ENCODE data around the gene NRDC. TPM values are rescaled to one million over a fixed set of nuclear protein-coding genes. Genes with fewer than 3 reads are reported as not detected.

The NRDC gene
- total and polyA plus RNA-seq, 3 donors from 2014 or later: 108 to 264 (median 185) TPM

GRCh38 chr1:51784997-51785421 lies 93.5 kb downstream of the NRDC start:
- intact Hi-C loops (cut with DNase I; ENCODE audit: low total_unique reads): no loop called here
- no peaks in the 10 kb centered on the region for H3K4me1 ChIP-seq
- no peaks in the 10 kb centered on the region for H3K9me3 ChIP-seq
- H3K36me3 ChIP-seq (ENCODE audit: low read depth, missing control alignments): no peaks in the 10 kb centered on the region
- WGBS, 2 donors: 42 to 70% methylated on average over 4 of the region's 4 CpGs
- TF ChIP-seq CTCF (IDR thresholded peaks at IDR 0.05) (no peak), POLR2A (IDR thresholded peaks at IDR 0.05) (no peak)
- no peak overlapping the region for H3K27ac ChIP-seq
- no peaks in the 10 kb centered on the region for H3K27me3 ChIP-seq
- H3K4me3 ChIP-seq: no peak overlapping the region
- DNase-seq: no peak

- TF ChIP-seq CTCF (IDR thresholded peaks at IDR 0.05) (no peak), POLR2A (IDR thresholded peaks at IDR 0.05) (no peak)
- Histone ChIP-seq H3K4me1 (no peaks in the 10 kb centered on the region), H3K27me3 (no peaks in the 10 kb centered on the region), H3K4me3 (no peak overlapping the region), H3K36me3 (ENCODE audit: low read depth, missing control alignments) (no peaks in the 10 kb centered on the region), H3K9me3 (no peaks in the 10 kb centered on the region), H3K27ac (no peak overlapping the region)
- 96% methylated on average over 3 of the region's 3 CpGs for WGBS, 2 donors
- intact Hi-C loops (cut with DNase I; ENCODE audit: low total_unique reads): no loop called here
- DNase-seq: no peak
Observed at GRCh38 chr1:51780927-51781326, 97.6 kb downstream of the NRDC start.

GRCh38 chr1:51776408-51776807 lies 102.1 kb downstream of the NRDC start:
- no peak for DNase-seq
- Histone ChIP-seq H3K4me3 (no peak overlapping the region), H3K4me1 (no peaks in the 10 kb centered on the region), H3K36me3 (ENCODE audit: low read depth, missing control alignments) (no peaks in the 10 kb centered on the region), H3K9me3 (no peaks in the 10 kb centered on the region), H3K27ac (no peak overlapping the region), H3K27me3 (no peaks in the 10 kb centered on the region)
- intact Hi-C loops (cut with DNase I; ENCODE audit: low total_unique reads): no loop called here
- no peak for TF ChIP-seq POLR2A (IDR thresholded peaks at IDR 0.05)
- no peak for TF ChIP-seq CTCF (IDR thresholded peaks at IDR 0.05)

- Histone ChIP-seq H3K4me1 (no peaks in the 10 kb centered on the region), H3K27me3 (no peaks in the 10 kb centered on the region), H3K4me3 (no peak overlapping the region), H3K27ac (peak overlapping the region in 1 of 2 donors; percentile 20), H3K9me3 (no peaks in the 10 kb centered on the region), H3K36me3 (ENCODE audit: low read depth, missing control alignments) (no peaks in the 10 kb centered on the region)
- TF ChIP-seq POLR2A (IDR thresholded peaks at IDR 0.05): no peak
- peak; percentile 74 to 84 (median 77) for TF ChIP-seq CTCF (IDR thresholded peaks at IDR 0.05)
- 54 to 65% methylated on average over 6 of the region's 6 CpGs for WGBS, 2 donors
- intact Hi-C loops (cut with DNase I; ENCODE audit: low total_unique reads): no loop called here
- peak; percentile 44 for DNase-seq
Observed at GRCh38 chr1:51768971-51769588, 109.4 kb downstream of the NRDC start.

DNA sequence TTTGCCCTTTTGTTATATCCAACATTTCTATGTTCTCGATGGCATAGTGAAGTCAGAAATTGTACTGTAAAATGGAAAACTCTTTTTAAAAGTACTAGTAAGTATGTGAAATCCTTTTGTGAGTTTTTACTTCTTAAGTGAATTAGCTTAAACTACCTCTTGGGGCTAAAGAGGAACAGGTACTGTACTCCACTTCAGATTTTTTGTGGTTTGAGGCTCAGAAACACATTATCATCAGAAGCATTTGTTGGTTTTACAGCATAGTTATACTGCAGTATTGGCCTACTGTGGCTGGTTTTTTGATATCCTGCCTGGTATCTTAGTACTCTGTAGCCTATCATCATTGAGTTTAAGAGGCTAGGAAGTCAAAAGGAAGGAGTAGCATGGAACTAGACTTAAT lies 117.2 kb downstream of the NRDC start:
- Histone ChIP-seq H3K27me3 (no peaks in the 10 kb centered on the region), H3K9me3 (no peaks in the 10 kb centered on the region), H3K27ac (no peak overlapping the region), H3K4me3 (no peak overlapping the region), H3K36me3 (ENCODE audit: low read depth, missing control alignments) (no peaks in the 10 kb centered on the region), H3K4me1 (no peaks in the 10 kb centered on the region)
- WGBS, 2 donors: 91 to 97% methylated on average over 1 of the region's 1 CpG
- no peak for DNase-seq
- TF ChIP-seq POLR2A (IDR thresholded peaks at IDR 0.05): no peak
- no peak for TF ChIP-seq CTCF (IDR thresholded peaks at IDR 0.05)
- intact Hi-C loops (cut with DNase I; ENCODE audit: low total_unique reads): no loop called here
